HK-2 (cell line): Measurements from ENCODE around the gene PTPRG.
"Not testable (repeated sequence)": the region's sequence is repeated elsewhere in the genome, so short reads cannot be mapped to it uniquely, and the experiment has no call there.

Source experiments
- DNase-seq: peaks from one replicate; pipeline ENCODE4 v3.0.0-alpha.2; 2018; ENCODE audit not compliant: unreplicated experiment

The PTPRG gene

GRCh38 chr3:62007036-62007435, 445.7 kb downstream of the PTPRG start:
- no peak for DNase-seq

GRCh38 chr3:62010989-62011388, 449.6 kb downstream of the PTPRG start:
- DNase-seq: no peak

- DNase-seq: no peak
These were observed 450.3 kb downstream of the PTPRG start for GRCh38 chr3:62011666-62012065.

- no peak for DNase-seq
These were observed 452.6 kb downstream of the PTPRG start for GRCh38 chr3:62013951-62014350.

- DNase-seq: no peak
These were observed 453.7 kb downstream of the PTPRG start for GRCh38 chr3:62015111-62015510.

- no peak for DNase-seq
These were observed 458.5 kb downstream of the PTPRG start for GRCh38 chr3:62019906-62020305.

GRCh38 chr3:62020706-62021105, 459.3 kb downstream of the PTPRG start:
- no peak for DNase-seq

GRCh38 chr3:62022312-62022711, 460.9 kb downstream of the PTPRG start:
- no peak for DNase-seq

GRCh38 chr3:62024882-62025281, 463.5 kb downstream of the PTPRG start:
- no peak for DNase-seq

GRCh38 chr3:62025913-62026312, 464.5 kb downstream of the PTPRG start:
- DNase-seq: no peak

GRCh38 chr3:62027241-62027640, 465.9 kb downstream of the PTPRG start:
- no peak for DNase-seq

GRCh38 chr3:62027796-62028195, 466.4 kb downstream of the PTPRG start:
- DNase-seq: no peak

GRCh38 chr3:62028236-62028635, 466.9 kb downstream of the PTPRG start:
- DNase-seq: no peak

- no peak for DNase-seq
These were observed 471.4 kb downstream of the PTPRG start for GRCh38 chr3:62032738-62033137.

- no peak for DNase-seq
These were observed 474.2 kb downstream of the PTPRG start for GRCh38 chr3:62035402-62036057.

GRCh38 chr3:62036726-62037125, 475.4 kb downstream of the PTPRG start:
- DNase-seq: no peak

GRCh38 chr3:62038798-62039197, 477.4 kb downstream of the PTPRG start:
- not testable (repeated sequence) for DNase-seq

- DNase-seq: no peak
These were observed 478.2 kb downstream of the PTPRG start for GRCh38 chr3:62039586-62039985.

GRCh38 chr3:62041681-62042080, 480.3 kb downstream of the PTPRG start:
- DNase-seq: no peak

- no peak for DNase-seq
These were observed 483.6 kb downstream of the PTPRG start for GRCh38 chr3:62044874-62045411.

GRCh38 chr3:62046326-62046725, 485.0 kb downstream of the PTPRG start:
- DNase-seq: no peak

GRCh38 chr3:62048577-62048976, 487.2 kb downstream of the PTPRG start:
- DNase-seq: no peak

GRCh38 chr3:62049033-62049432, 487.7 kb downstream of the PTPRG start:
- no peak for DNase-seq

- no peak for DNase-seq
These were observed 490.1 kb downstream of the PTPRG start for GRCh38 chr3:62051506-62051905.
